ENCODE measurements around the gene EDN3.

- no peak for TF ChIP-seq CTCF (IDR thresholded peaks at IDR 0.05; ENCODE audit: insufficient read depth, low read length, poor library complexity, severe bottlenecking)
- no peak for TF ChIP-seq EZH2phosphoT487 (conservative IDR thresholded peaks at IDR 0.05; ENCODE audit: low read length)
These were observed 45.2 kb upstream of the EDN3 start for GRCh38 chr20:59255256-59255655.
